Transverse colon (tissue), 4 donors: ENCODE results near the gene ZNF740. TPM values are rescaled to one million over a fixed set of nuclear protein-coding genes. Genes with fewer than 3 reads are reported as not detected.

Experiments used
- DNase-seq: peaks from one replicate; pipeline ENCODE4 v3.0.0-alpha.2; 2019
- H3K27ac ChIP-seq, 4 donors: fragments of 200-600 bp; sonication (generic); 2 replicates each; pipeline ENCODE4 v1.5.1; 2016 to 2018; ENCODE audit warnings: inconsistent platforms in 4 of 4
- H3K27me3 ChIP-seq: fragments of 200-600 bp; sonication (generic); 2 replicates; pipeline ENCODE4 v1.5.1; 2017; ENCODE audit warnings: inconsistent platforms
- H3K36me3 ChIP-seq, 4 donors: fragments of 200-600 bp; sonication (generic); 2 replicates each; pipeline ENCODE4 v1.5.1; 2017 to 2019; ENCODE audit warnings: inconsistent platforms in 4 of 4
- H3K4me1 ChIP-seq, 4 donors: fragments of 200-600 bp; sonication (generic); 2 replicates each; pipeline ENCODE4 v1.5.1; 2017 to 2020; ENCODE audit warnings: inconsistent platforms in 4 of 4
- H3K4me3 ChIP-seq, 4 donors: fragments of 200-600 bp; sonication (generic); 1 replicate in 1 of 4; 2 replicates in 3 of 4; pipeline versions ENCODE4 v1.5.1 to v1.6.1; 2017 to 2019; ENCODE audit warnings: inconsistent platforms in 4 of 4
- H3K9me3 ChIP-seq, 2 donors: fragments of 200-600 bp; sonication (generic); 2 replicates each; pipeline ENCODE4 v1.5.1; 2017 to 2019; ENCODE audit warnings: inconsistent platforms in 2 of 2
- EP300 ChIP-seq: sonication (generic); formaldehyde crosslinking; IDR thresholded peaks from one replicate; pipeline ENCODE4 v1.6.1; 2017; ENCODE audit warnings: antibody characterized with exemption, low read depth
- POLR2A ChIP-seq: fragments of 450-650 bp; IDR thresholded peaks from one replicate; pipeline ENCODE4 v1.6.1; 2016; ENCODE audit warnings: antibody characterized with exemption, mild to moderate bottlenecking, moderate library complexity
- POLR2AphosphoS5 ChIP-seq, 3 donors: sonication (generic); formaldehyde crosslinking; IDR thresholded peaks; one replicate each; pipeline ENCODE4 v1.6.1; 2016; ENCODE audit warnings: antibody characterized with exemption in 3 of 3
- WGBS, 2 donors: methylation state at CpG; one replicate each; pipeline ENCODE4 v1.1.5; 2018; ENCODE audit warnings: low coverage in 1 of 2; 5-methylcytosine and 5-hydroxymethylcytosine counted together
- in situ Hi-C, 4 donors: fragments of 200-750 bp; cut with MboI; loops; one replicate each; pipeline versions ENCODE4 v1.15.0 to v1.15.1; 2017; ENCODE audit warnings: low sequenced_read_pairs in 3 of 4, low pct_ligation_motif_present in 1 of 4, low pct_unique_long_range_greater_than_20kb in 1 of 4
- intact Hi-C: fragments of 100-400 bp; cut with DNase I; formaldehyde crosslinking; loops from one replicate; pipeline ENCODE4 v1.15.1; 2023; ENCODE audit warnings: low total_unique reads
- total RNA-seq, 4 donors: library from RNA; depleted of rRNA; stranded (reverse); fragments of >200 nt; gene quantifications; one replicate each; pipeline ENCODE4 v1.1.0, GENCODE V29; 2016
- TF ChIP-seq, protein P1 (sequence below), 5 experiments: fragments of 200-600 bp in 3 of 5; fragments of 450-650 bp in 2 of 5; sonication (generic) in 3 of 5; IDR thresholded peaks; 1 replicate in 2 of 5; 2 replicates in 3 of 5; pipeline ENCODE4 v1.5.1; 2016 to 2017; ENCODE audit warnings: antibody characterized with exemption in 5 of 5, inconsistent platforms in 3 of 5, mild to moderate bottlenecking in 2 of 5, moderate library complexity in 1 of 5

ZNF740 gene
- total RNA-seq, 4 donors from 2014 or later, result 9.7 to 21.9 (median 16.3) TPM

DNA sequence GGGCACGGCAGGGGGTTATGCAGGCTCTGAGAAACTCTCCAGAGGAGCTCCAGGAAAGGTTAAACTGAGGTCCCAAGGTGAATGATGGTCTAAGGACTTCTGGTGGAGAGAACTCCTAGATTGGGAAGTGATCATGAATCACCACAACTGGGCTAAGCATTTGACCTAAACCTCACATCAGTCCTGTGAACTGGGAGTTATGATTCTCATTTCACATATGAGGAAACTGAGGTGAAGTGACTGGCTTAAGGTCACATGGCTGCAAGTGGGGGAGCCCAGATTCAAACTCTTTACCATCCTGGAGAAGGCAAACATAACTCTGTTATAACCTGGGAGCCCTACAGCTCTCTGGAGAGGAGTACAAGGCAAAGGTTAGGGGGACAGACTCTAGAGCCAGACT, 47.3 kb downstream of the ZNF740 start:
- Histone ChIP-seq H3K9me3 (no peaks in the 10 kb centered on the region), H3K27ac (no peak overlapping the region), H3K4me1 (peaks cover 39 to 55% (median 47%) of the 10 kb centered on the region in 4 donors), H3K27me3 (no peaks in the 10 kb centered on the region), H3K4me3 (no peak overlapping the region), H3K36me3 (no peaks in the 10 kb centered on the region)
- 85% methylated on average over 1 of the region's 1 CpG; no CpG with 5 or more reads in 1 of the 2 donors for WGBS, 2 donors
- no peak for TF ChIP-seq EP300
- TF ChIP-seq POLR2A, result no peak
- intact Hi-C loops (no loop called here), in situ Hi-C loops (no loop called here)
- DNase-seq, result no peak

DNA sequence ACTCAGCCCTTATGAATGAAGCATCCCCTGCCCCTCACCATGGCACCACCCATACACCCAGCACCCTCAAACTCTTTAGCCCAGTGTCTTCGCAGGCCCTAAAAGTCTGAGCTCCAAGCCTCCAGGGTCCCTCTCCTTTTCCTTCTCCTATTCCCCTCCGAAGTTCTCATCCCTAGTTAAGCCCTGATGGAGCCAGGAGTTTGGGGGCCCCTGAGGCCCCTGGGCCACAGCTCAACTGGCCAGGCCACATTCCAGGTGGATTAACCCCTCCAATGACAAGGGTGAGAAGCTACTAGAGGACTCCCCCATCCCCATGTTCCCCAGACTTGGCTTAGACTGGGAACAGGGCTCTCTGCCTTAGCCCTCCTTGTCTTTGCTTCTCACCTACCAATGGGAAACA, 48.9 kb downstream of the ZNF740 start:
- Histone ChIP-seq H3K27me3 (no peaks in the 10 kb centered on the region), H3K4me1 (peaks cover 37 to 55% (median 46%) of the 10 kb centered on the region in 4 donors), H3K36me3 (no peaks in the 10 kb centered on the region), H3K4me3 (no peak overlapping the region), H3K27ac (peak overlapping the region in 1 of 4 donors; percentile 30), H3K9me3 (no peaks in the 10 kb centered on the region)
- DNase-seq, result no peak
- intact Hi-C loops, result no loop called here
- in situ Hi-C loops, result no loop called here
- TF ChIP-seq POLR2AphosphoS5 (IDR thresholded peaks at IDR 0.05) (no peak), EP300 (no peak)
- TF ChIP-seq, protein P1, sequence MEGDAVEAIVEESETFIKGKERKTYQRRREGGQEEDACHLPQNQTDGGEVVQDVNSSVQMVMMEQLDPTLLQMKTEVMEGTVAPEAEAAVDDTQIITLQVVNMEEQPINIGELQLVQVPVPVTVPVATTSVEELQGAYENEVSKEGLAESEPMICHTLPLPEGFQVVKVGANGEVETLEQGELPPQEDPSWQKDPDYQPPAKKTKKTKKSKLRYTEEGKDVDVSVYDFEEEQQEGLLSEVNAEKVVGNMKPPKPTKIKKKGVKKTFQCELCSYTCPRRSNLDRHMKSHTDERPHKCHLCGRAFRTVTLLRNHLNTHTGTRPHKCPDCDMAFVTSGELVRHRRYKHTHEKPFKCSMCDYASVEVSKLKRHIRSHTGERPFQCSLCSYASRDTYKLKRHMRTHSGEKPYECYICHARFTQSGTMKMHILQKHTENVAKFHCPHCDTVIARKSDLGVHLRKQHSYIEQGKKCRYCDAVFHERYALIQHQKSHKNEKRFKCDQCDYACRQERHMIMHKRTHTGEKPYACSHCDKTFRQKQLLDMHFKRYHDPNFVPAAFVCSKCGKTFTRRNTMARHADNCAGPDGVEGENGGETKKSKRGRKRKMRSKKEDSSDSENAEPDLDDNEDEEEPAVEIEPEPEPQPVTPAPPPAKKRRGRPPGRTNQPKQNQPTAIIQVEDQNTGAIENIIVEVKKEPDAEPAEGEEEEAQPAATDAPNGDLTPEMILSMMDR (IDR thresholded peaks at IDR 0.05), result no peak
- 90 to 93% methylated on average over 2 of the region's 2 CpGs for WGBS, 2 donors

- H3K4me3 ChIP-seq, result no peak overlapping the region
- intact Hi-C loops (no loop called here), in situ Hi-C loops (no loop called here)
Observed at GRCh38 chr12:53230108-53230845, 49.8 kb downstream of the ZNF740 start.

DNA sequence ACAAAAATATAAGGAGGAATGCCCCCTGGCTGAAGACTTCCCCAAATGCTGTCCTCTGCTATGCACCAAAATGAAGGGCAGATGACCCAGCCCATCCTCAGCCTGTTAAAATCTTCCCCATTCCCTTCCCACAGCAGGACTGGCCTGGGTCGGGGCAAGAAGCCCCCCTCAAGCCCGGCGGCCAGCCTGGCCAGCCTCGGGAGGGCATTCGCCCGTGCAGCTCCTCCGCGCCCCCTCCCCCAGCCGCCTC, 51.1 kb downstream of the ZNF740 start:
- TF ChIP-seq POLR2A, result no peak
- TF ChIP-seq POLR2AphosphoS5 (IDR thresholded peaks at IDR 0.05), result no peak
- TF ChIP-seq EP300, result no peak
- TF ChIP-seq, protein P1 (IDR thresholded peaks at IDR 0.05), result no peak
- 4% methylated on average over 9 of the region's 9 CpGs; no CpG with 5 or more reads in 1 of the 2 donors for WGBS, 2 donors
- Histone ChIP-seq H3K27me3 (no peaks in the 10 kb centered on the region), H3K4me3 (peak overlapping the region; percentile 38 to 61 (median 56)), H3K36me3 (no peaks in the 10 kb centered on the region), H3K4me1 (peaks cover 25 to 45% (median 39%) of the 10 kb centered on the region in 4 donors), H3K27ac (peak overlapping the region; percentile 75 to 93 (median 80)), H3K9me3 (no peaks in the 10 kb centered on the region)
- in situ Hi-C loops, result no loop called here
- intact Hi-C loops, result no loop called here
- DNase-seq, result no peak

More at GRCh38 chr12:53230108-53230845, 49.8 kb downstream of the ZNF740 start:
- peak; percentile 79 for DNase-seq
- H3K4me1 ChIP-seq, result peaks cover 29 to 48% (median 41%) of the 10 kb centered on the region in 4 donors
- H3K27me3 ChIP-seq, result no peaks in the 10 kb centered on the region
- no peaks in the 10 kb centered on the region for H3K36me3 ChIP-seq
- no peaks in the 10 kb centered on the region for H3K9me3 ChIP-seq
- 64 to 100% methylated on average over 1 to 10 of the region's 10 CpGs for WGBS, 2 donors
- TF ChIP-seq EP300 (no peak), POLR2AphosphoS5 (IDR thresholded peaks at IDR 0.05) (no peak), POLR2A (no peak)
- TF ChIP-seq, protein P1 (IDR thresholded peaks at IDR 0.05), result no peak
- H3K27ac ChIP-seq, result peak overlapping the region; percentile 1 to 93 (median 55)
